Endothelial cell of umbilical vein (primary cell): ENCODE data around the gene CRELD2. TPM values are rescaled to one million over a fixed set of nuclear protein-coding genes. Genes with fewer than 3 reads are reported as not detected.

ENCODE experiments used
- BruUV-seq: library from RNA; stranded (reverse); fragments of 400-500 nt; replicated peaks from 2 replicates; lab custom pipeline; 2021; lab: Mats Ljungman, UMichigan
- CTCF ChIA-PET: fragments of 300-600, 350-600 bp; sonication (Branson Sonifier 250); formaldehyde crosslinking; loops from one replicate; lab custom pipeline; 2021; ENCODE audit warnings: antibody characterized with exemption, inconsistent platforms; lab: Charles Lee
- POLR2A ChIA-PET: fragments of 300-600, 350-600 bp; sonication (Branson Sonifier 250); formaldehyde crosslinking; loops from one replicate; lab custom pipeline; 2021; ENCODE audit warnings: antibody characterized with exemption, inconsistent platforms; lab: Charles Lee
- DNase-seq: peaks from one replicate; pipeline ENCODE4 v3.0.0-alpha.2; 2011; ENCODE audit warnings: low read depth, low spot score
- FAIRE-seq: peaks from 2 replicates; lab custom pipeline; 2011; peaks lifted over from hg19 to GRCh38; lab: Jason Lieb, UNC
- H2AFZ ChIP-seq: 2 replicates; pipeline ENCODE4 v1.6.0; 2012; ENCODE audit warnings: low read depth, low read length, control low read depth, inconsistent platforms
- H3K27ac ChIP-seq: 2 replicates; pipeline ENCODE4 v1.5.1; 2011; ENCODE audit warnings: low read depth, mild to moderate bottlenecking, control low read depth, low read length, moderate library complexity; ENCODE audit not compliant: insufficient read depth
- H3K27me3 ChIP-seq, 2 experiments: 2 replicates each; pipeline versions ENCODE4 v1.6.0 to v1.6.1; 2011; ENCODE audit warnings: low read length in 2 of 2, mixed read lengths in 1 of 2; ENCODE audit not compliant: control insufficient read depth in 2 of 2, insufficient read depth in 2 of 2
- H3K36me3 ChIP-seq, 2 experiments: 2 replicates in 1 of 2; 3 replicates in 1 of 2; pipeline ENCODE4 v1.5.1; 2011; ENCODE audit warnings: low read length in 2 of 2, mild to moderate bottlenecking in 1 of 2, moderate library complexity in 1 of 2; ENCODE audit not compliant: control insufficient read depth in 2 of 2, insufficient read depth in 2 of 2; ENCODE audit errors: extremely low read depth in 1 of 2
- H3K4me1 ChIP-seq: 3 replicates; pipeline ENCODE4 v1.5.1; 2011; ENCODE audit warnings: mild to moderate bottlenecking, low read length; ENCODE audit not compliant: control insufficient read depth, insufficient read depth; ENCODE audit errors: extremely low read depth
- H3K4me2 ChIP-seq: 2 replicates; pipeline ENCODE4 v1.6.1; 2011; ENCODE audit warnings: low read length, control low read depth, mixed read lengths; ENCODE audit not compliant: insufficient read depth
- H3K4me3 ChIP-seq, 3 experiments: fragments of 200-600 bp in 1 of 3; sonication (generic), shearing (Covaris generic) in 1 of 3; replicated peaks in 1 of 3; 2 replicates each; pipeline ENCODE4 v1.5.1; 2011 to 2016; ENCODE audit warnings: control low read depth in 3 of 3, low read length in 3 of 3, mild to moderate bottlenecking in 2 of 3, inconsistent platforms in 1 of 3, low read depth in 1 of 3, moderate library complexity in 1 of 3; ENCODE audit not compliant: insufficient read depth in 1 of 3
- H3K79me2 ChIP-seq: 2 replicates; pipeline ENCODE4 v1.6.0; 2012; ENCODE audit warnings: low read length, inconsistent platforms; ENCODE audit not compliant: control insufficient read depth, insufficient read depth
- H3K9ac ChIP-seq: replicated peaks from 2 replicates; pipeline ENCODE3; 2011; ENCODE audit warnings: low read length, control low read depth; ENCODE audit not compliant: insufficient read depth; ENCODE audit errors: extremely low read depth
- H3K9me1 ChIP-seq: replicated peaks from 3 replicates; pipeline ENCODE4 v1.6.0; 2011; ENCODE audit warnings: mild to moderate bottlenecking, low read length; ENCODE audit not compliant: control insufficient read depth, insufficient read depth; ENCODE audit errors: extremely low read depth
- H3K9me3 ChIP-seq: replicated peaks from 2 replicates; pipeline ENCODE4 v1.5.1; 2012; ENCODE audit warnings: low read length, inconsistent platforms; ENCODE audit not compliant: control insufficient read depth, insufficient read depth
- H4K20me1 ChIP-seq: replicated peaks from 2 replicates; pipeline ENCODE3; 2011; ENCODE audit warnings: mild to moderate bottlenecking, low read length; ENCODE audit not compliant: control insufficient read depth, insufficient read depth; ENCODE audit errors: extremely low read depth
- EZH2 ChIP-seq: IDR thresholded peaks from 2 replicates; pipeline ENCODE4 v1.6.1; 2012; ENCODE audit warnings: borderline replicate concordance, low read depth, mild to moderate bottlenecking, moderate library complexity, low read length, inconsistent platforms; ENCODE audit not compliant: severe bottlenecking
- FOS ChIP-seq: IDR thresholded peaks from 2 replicates; pipeline ENCODE4 v1.6.1; 2011; ENCODE audit warnings: mild to moderate bottlenecking, low read length, moderate library complexity, borderline replicate concordance; ENCODE audit not compliant: insufficient read depth
- GATA2 ChIP-seq: IDR thresholded peaks from 2 replicates; pipeline ENCODE4 v1.7.0; 2011; ENCODE audit warnings: low read depth, mild to moderate bottlenecking, moderate library complexity, mixed read lengths, low read length; ENCODE audit not compliant: insufficient read length, insufficient read depth
- JUN ChIP-seq: IDR thresholded peaks from 2 replicates; pipeline ENCODE4 v1.6.1; 2011; ENCODE audit warnings: borderline replicate concordance, low read depth; ENCODE audit not compliant: insufficient read length, insufficient read depth
- MYC ChIP-seq: IDR thresholded peaks from one replicate; pipeline ENCODE4 v1.6.1; 2011; ENCODE audit warnings: mild to moderate bottlenecking, low read depth, low read length
- POLR2A ChIP-seq: IDR thresholded peaks from 2 replicates; pipeline ENCODE4 v1.6.1; 2012; ENCODE audit warnings: low read depth, mild to moderate bottlenecking, control low read depth, low read length
- POLR2AphosphoS5 ChIP-seq: IDR thresholded peaks from 2 replicates; pipeline ENCODE4 v1.6.1; 2012; ENCODE audit warnings: low read depth, mild to moderate bottlenecking, control low read depth, low read length, moderate library complexity; ENCODE audit not compliant: insufficient read depth
- dilution Hi-C: fragments of 300-500 bp; cut with MboI; formaldehyde crosslinking; loops from one replicate; pipeline ENCODE4 v1.15.0; 2019; ENCODE audit warnings: low sequenced_read_pairs; ENCODE audit not compliant: extremely low pct_ligation_motif_present
- intact Hi-C: fragments of 100-400 bp; cut with micrococcal nuclease; formaldehyde crosslinking; loops from one replicate; pipeline ENCODE4 v1.10.0; 2022
- polyA plus RNA-seq, 4 experiments: library from polyadenylated mRNA; depleted of rRNA in 3 of 4; stranded (reverse) in 3 of 4; unstranded in 1 of 4; fragments of >200 nt; gene quantifications; 2 replicates each; pipeline versions ENCODE4 v1.2.1 to v1.2.3, GENCODE V29; 2011 to 2012; ENCODE audit warnings: missing spikeins in 1 of 4
- total RNA-seq: library from RNA; stranded (reverse); gene quantifications from 2 replicates; pipeline ENCODE4 v1.2.3, GENCODE V29; 2021
- TF ChIP-seq, protein P1 (sequence below): IDR thresholded peaks from 2 replicates; pipeline ENCODE4 v1.6.1; 2011; ENCODE audit not compliant: insufficient read depth, insufficient read length
- TF ChIP-seq, protein P2 (sequence below), 2 donors: IDR thresholded peaks; 1 replicate in 1 of 2; 2 replicates in 1 of 2; pipeline ENCODE4 v1.5.1; 2011; ENCODE audit warnings: low read length in 2 of 2, mild to moderate bottlenecking in 2 of 2, moderate library complexity in 2 of 2, control low read depth in 1 of 2, inconsistent platforms in 1 of 2, low read depth in 1 of 2; ENCODE audit not compliant: insufficient read depth in 1 of 2; ENCODE audit errors: extremely low read depth in 1 of 2

Gene CRELD2
- total and polyA plus RNA-seq, 2 donors (not counting 3 experiments of a cell fraction or from before 2014, with no cell fraction given): 71.0 to 86.3 TPM

DNA sequence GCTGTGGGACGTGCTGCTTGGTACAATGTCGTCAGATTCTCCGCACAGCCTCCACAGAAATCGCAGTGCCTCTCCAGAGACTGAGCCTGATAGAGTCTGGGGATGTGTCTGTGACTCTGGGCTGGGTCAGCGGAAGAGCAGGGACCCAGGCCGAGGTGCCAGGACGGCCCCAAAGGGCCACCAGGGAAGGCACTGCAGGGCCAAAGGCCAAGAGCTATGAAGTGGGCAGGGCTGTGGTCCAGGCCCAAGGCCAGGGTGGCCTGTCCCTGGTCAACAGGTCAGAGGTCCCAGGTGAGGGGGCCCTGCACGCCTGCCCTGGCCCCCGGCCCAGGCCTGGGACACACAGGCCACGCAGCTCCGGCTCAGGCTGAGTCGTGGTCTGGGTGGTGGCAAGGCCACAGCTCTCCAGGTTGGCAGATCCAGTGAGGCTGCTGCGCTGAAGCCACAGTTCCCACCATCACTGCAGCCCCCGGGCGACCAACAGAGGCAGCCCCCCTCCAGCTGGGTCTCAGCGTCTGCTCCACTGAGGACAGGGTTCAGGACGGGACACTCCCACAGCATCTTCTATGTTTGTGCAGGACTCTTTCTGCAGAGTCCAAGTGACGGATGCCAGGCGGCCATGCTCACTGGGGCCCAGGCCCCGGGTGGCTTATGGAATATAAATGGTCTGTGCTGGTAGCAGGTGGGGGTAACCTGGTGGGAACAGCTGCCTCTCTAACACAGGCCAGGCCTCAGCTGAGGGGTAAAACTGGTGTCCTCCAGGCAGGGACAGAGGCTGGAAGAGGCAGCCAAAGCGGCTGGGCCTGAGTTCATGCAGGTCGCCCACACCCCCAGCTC is 37.4 kb downstream of the CRELD2 start:
- H3K9me1 ChIP-seq: no peaks in the 10 kb centered on the region
- no peak overlapping the region for H3K4me3 ChIP-seq
- H3K36me3 ChIP-seq: no peaks in the 10 kb centered on the region
- no TSS peak for BruUV-seq
- H2AFZ ChIP-seq: no peak overlapping the region
- H3K79me2 ChIP-seq: peaks cover 2% of the 10 kb centered on the region
- H3K4me1 ChIP-seq: peaks cover 22% of the 10 kb centered on the region
- intact Hi-C loops (no loop called here), dilution Hi-C loops (no loop called here)
- ChIA-PET POLR2A (no interaction called here), CTCF (interaction anchor here (0.9 to 2.0 kb wide), 2 partner anchors 28 to 75 kb away, joined by 4 to 6 read pairs; no protein-coding TSS in a partner anchor)
- no peak for DNase-seq
- no peaks in the 10 kb centered on the region for H3K27me3 ChIP-seq
- no peaks in the 10 kb centered on the region for H3K9me3 ChIP-seq
- FAIRE-seq: no peak
- no peak for TF ChIP-seq JUN
- TF ChIP-seq, protein P1, sequence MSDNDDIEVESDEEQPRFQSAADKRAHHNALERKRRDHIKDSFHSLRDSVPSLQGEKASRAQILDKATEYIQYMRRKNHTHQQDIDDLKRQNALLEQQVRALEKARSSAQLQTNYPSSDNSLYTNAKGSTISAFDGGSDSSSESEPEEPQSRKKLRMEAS: no peak
- no peak for TF ChIP-seq POLR2AphosphoS5
- TF ChIP-seq EZH2: no peak
- TF ChIP-seq FOS: no peak
- no peak for TF ChIP-seq POLR2A
- no peak for TF ChIP-seq GATA2
- TF ChIP-seq, protein P2, sequence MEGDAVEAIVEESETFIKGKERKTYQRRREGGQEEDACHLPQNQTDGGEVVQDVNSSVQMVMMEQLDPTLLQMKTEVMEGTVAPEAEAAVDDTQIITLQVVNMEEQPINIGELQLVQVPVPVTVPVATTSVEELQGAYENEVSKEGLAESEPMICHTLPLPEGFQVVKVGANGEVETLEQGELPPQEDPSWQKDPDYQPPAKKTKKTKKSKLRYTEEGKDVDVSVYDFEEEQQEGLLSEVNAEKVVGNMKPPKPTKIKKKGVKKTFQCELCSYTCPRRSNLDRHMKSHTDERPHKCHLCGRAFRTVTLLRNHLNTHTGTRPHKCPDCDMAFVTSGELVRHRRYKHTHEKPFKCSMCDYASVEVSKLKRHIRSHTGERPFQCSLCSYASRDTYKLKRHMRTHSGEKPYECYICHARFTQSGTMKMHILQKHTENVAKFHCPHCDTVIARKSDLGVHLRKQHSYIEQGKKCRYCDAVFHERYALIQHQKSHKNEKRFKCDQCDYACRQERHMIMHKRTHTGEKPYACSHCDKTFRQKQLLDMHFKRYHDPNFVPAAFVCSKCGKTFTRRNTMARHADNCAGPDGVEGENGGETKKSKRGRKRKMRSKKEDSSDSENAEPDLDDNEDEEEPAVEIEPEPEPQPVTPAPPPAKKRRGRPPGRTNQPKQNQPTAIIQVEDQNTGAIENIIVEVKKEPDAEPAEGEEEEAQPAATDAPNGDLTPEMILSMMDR (IDR thresholded peaks at IDR 0.05; ENCODE audit: extremely low read depth in 1 of 2, insufficient read depth in 1 of 2, low read depth in 1 of 2, low read length in 2 of 2): no peak
- TF ChIP-seq MYC: no peak
- no peak overlapping the region for H3K4me2 ChIP-seq
- H4K20me1 ChIP-seq: no peaks in the 10 kb centered on the region
- no peak overlapping the region for H3K27ac ChIP-seq
- H3K9ac ChIP-seq: no peak overlapping the region
